Testis (tissue), 3 donors: ENCODE measurements around the gene GET4. TPM values are rescaled to one million over a fixed set of nuclear protein-coding genes. Genes with fewer than 3 reads are reported as not detected.

Experiments used
- DNase-seq: peaks from one replicate; pipeline ENCODE4 v3.0.0-alpha.2; 2019
- H3K27ac ChIP-seq, 2 donors: fragments of 200-600 bp; sonication (generic); one replicate each; pipeline ENCODE4 v1.5.1; 2019
- H3K27me3 ChIP-seq: fragments of 200-600 bp; sonication (generic); one replicate; pipeline ENCODE4 v1.5.1; 2019
- H3K36me3 ChIP-seq: fragments of 200-600 bp; sonication (generic); one replicate; pipeline ENCODE4 v1.5.1; 2017; ENCODE audit warnings: low read depth; ENCODE audit errors: missing control alignments
- H3K4me1 ChIP-seq: fragments of 200-600 bp; sonication (generic); one replicate; pipeline ENCODE4 v1.5.1; 2019
- H3K4me3 ChIP-seq, 2 donors: fragments of 200-600 bp; sonication (generic); one replicate each; pipeline ENCODE4 v1.5.1; 2017 to 2019
- H3K9me3 ChIP-seq: fragments of 200-600 bp; sonication (generic); one replicate; pipeline ENCODE4 v1.5.1; 2017
- POLR2A ChIP-seq: fragments of 450-650 bp; IDR thresholded peaks from one replicate; pipeline ENCODE4 v1.6.1; 2017; ENCODE audit warnings: antibody characterized with exemption, mild to moderate bottlenecking, moderate library complexity
- WGBS, 2 donors: methylation state at CpG; one replicate each; pipeline ENCODE4 v1.1.5; 2018; 5-methylcytosine and 5-hydroxymethylcytosine counted together
- intact Hi-C: fragments of 100-400 bp; cut with DNase I; formaldehyde crosslinking; loops from one replicate; pipeline ENCODE4 v1.15.1; 2023; ENCODE audit warnings: low total_unique reads
- polyA plus RNA-seq: library from polyadenylated mRNA; stranded (reverse); fragments of 350-450 nt; fragmentation: Illumina TruSeq; extraction: RNeasy Lipid Tissue Mini Kit (QIAGEN cat#74804); gene quantifications from one replicate; pipeline ENCODE4 v1.2.3, GENCODE V29; 2014; ENCODE audit warnings: low read depth, low replicate concordance; ENCODE audit not compliant: insufficient read depth
- total RNA-seq, 2 donors: library from RNA; depleted of rRNA; stranded (reverse); fragments of >200 nt; gene quantifications; one replicate each; pipeline ENCODE4 v1.2.3, GENCODE V29; 2016
- TF ChIP-seq, protein P1 (sequence below), 3 experiments: fragments of 450-650 bp in 2 of 3; fragments of 200-600 bp in 1 of 3; sonication (generic) in 1 of 3; IDR thresholded peaks; one replicate each; pipeline ENCODE4 v1.5.1; 2016 to 2019; ENCODE audit warnings: antibody characterized with exemption in 3 of 3, mild to moderate bottlenecking in 2 of 3, moderate library complexity in 1 of 3

Gene GET4
- total and polyA plus RNA-seq, 3 donors from 2014 or later = 89.0 to 141 (median 128) TPM

DNA sequence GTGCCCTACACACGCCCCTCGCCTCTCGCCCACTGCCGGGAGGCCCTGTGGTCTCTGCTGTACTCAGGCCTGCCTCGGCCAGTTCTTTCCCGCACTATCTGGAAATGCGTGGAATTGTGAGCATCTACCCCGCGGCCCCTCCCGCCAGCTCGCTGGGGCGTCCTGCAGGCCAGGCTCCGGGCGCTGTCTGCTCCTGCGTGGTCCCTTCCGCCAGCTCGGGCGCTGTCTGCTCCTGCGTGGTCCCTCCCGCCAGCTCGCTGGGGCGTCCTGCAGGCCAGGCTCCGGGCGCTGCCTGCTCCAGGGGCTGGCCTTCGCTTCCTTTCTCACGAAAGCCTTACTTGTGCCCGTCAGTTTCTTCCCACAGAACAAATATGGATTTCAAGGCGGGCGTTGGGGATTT is 14.9 kb downstream of the GET4 start:
- DNase-seq = no peak
- Histone ChIP-seq H3K9me3 (no peaks in the 10 kb centered on the region), H3K4me1 (no peaks in the 10 kb centered on the region), H3K36me3 (peaks cover 5% of the 10 kb centered on the region), H3K4me3 (no peak overlapping the region), H3K27me3 (no peaks in the 10 kb centered on the region), H3K27ac (no peak overlapping the region)
- TF ChIP-seq POLR2A = no peak
- TF ChIP-seq, protein P1, sequence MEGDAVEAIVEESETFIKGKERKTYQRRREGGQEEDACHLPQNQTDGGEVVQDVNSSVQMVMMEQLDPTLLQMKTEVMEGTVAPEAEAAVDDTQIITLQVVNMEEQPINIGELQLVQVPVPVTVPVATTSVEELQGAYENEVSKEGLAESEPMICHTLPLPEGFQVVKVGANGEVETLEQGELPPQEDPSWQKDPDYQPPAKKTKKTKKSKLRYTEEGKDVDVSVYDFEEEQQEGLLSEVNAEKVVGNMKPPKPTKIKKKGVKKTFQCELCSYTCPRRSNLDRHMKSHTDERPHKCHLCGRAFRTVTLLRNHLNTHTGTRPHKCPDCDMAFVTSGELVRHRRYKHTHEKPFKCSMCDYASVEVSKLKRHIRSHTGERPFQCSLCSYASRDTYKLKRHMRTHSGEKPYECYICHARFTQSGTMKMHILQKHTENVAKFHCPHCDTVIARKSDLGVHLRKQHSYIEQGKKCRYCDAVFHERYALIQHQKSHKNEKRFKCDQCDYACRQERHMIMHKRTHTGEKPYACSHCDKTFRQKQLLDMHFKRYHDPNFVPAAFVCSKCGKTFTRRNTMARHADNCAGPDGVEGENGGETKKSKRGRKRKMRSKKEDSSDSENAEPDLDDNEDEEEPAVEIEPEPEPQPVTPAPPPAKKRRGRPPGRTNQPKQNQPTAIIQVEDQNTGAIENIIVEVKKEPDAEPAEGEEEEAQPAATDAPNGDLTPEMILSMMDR (IDR thresholded peaks at IDR 0.05) = no peak
- intact Hi-C loops = no loop called here
- WGBS, 2 donors = 94 to 95% methylated on average over 12 to 29 of the region's 29 CpGs

DNA sequence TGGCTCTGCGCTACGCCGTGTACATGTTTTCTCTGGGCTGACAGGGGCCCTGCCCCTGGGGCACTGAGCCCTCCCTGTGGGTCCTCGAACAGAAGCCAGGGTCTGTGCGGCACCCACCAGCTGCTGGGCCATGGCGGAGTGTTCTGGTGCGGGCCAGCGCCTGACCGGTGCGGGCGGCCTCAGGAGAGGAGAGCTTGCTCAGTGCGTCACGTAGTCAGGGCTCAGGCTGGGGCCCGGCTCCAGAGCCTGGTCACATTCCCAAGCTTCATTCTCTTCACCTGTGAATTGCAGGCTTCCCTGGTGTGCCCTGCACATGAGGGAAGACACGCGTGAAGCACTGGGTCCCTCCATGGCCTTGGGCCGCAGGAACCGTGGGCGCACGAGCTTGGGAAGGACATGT is 15.5 kb downstream of the GET4 start:
- Histone ChIP-seq H3K9me3 (no peaks in the 10 kb centered on the region), H3K27me3 (no peaks in the 10 kb centered on the region), H3K4me3 (no peak overlapping the region), H3K4me1 (no peaks in the 10 kb centered on the region), H3K27ac (no peak overlapping the region), H3K36me3 (peaks cover 5% of the 10 kb centered on the region)
- intact Hi-C loops = no loop called here
- TF ChIP-seq, protein P1 (IDR thresholded peaks at IDR 0.05) = no peak
- no peak for TF ChIP-seq POLR2A
- WGBS, 2 donors = 97% methylated on average over 20 of the region's 20 CpGs; no CpG with 5 or more reads in 1 of the 2 donors
- no peak for DNase-seq

DNA sequence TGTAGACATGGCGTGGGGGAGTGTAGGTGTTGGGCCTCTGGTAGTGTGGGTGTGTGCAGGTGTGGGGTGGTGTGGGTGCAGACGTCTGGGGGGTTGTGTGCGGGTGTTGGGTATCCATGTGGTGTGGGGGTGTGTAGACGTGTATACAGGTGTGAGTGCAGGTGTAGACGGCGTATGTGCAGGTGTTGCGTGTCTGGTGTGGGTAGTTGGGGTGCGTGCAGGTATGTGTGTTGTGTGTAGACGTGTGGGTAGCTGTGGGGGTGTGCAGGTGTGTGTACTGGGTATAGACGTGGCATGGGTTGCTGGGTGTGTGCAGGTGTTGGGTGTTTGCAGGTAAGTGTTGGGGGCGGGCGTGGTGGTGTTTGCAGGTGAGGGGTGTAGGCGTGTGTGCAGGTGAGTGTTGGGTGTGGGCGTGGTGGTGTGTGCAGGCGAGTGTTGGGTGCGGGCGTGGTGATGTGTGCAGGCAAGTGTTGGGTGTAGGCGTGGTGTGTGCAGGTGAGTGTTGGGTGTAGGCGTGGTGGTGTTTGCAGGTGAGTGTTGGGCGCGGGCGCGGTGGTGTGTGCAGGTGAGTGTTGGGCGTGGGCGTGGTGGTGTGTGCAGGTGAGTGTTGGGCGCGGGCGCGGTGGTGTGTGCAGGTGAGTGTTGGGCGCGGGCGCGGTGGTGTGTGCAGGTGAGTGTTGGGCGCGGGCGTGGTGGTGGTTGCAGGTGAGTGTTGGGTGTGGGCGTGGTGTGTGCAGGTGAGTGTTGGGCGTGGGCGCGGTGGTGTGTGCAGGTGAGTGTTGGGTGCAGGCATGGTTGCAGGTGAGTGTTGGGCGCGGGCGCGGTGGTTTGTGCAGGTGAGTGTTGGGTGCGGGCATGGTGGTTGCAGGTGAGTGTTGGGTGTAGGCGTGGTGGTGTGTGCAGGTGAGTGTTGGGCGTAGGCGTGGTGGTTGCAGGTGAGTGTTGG is 16.6 kb downstream of the GET4 start:
- H3K36me3 ChIP-seq = peaks cover 5% of the 10 kb centered on the region
- intact Hi-C loops = no loop called here
- no peak for DNase-seq
- no peaks in the 10 kb centered on the region for H3K4me1 ChIP-seq
- H3K4me3 ChIP-seq = no peak overlapping the region
- H3K27ac ChIP-seq = no peak overlapping the region
- no peaks in the 10 kb centered on the region for H3K27me3 ChIP-seq
- no peaks in the 10 kb centered on the region for H3K9me3 ChIP-seq
- TF ChIP-seq POLR2A = no peak
- TF ChIP-seq, protein P1 (IDR thresholded peaks at IDR 0.05) = no peak
- 91 to 94% methylated on average over 48 of the region's 48 CpGs for WGBS, 2 donors

DNA sequence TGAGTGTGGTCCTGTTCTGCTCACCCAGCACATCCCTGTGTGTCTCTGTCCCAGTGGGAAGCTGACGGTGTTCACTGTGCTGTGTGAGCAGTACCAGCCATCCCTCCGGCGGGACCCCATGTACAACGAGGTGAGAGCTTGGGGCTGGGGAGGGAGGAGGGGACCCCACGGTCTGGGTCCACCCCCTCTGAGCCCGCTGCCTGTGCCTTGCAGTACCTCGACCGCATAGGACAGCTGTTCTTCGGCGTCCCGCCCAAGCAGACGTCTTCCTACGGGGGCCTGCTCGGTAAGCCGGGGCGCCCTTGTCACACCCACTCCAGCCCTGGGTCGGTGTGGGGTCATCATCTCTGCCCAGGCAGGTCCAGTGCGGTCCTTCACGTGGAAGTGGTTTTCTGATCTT is 17.3 kb downstream of the GET4 start:
- H3K4me3 ChIP-seq = no peak overlapping the region
- WGBS, 2 donors = 92 to 94% methylated on average over 18 to 19 of the region's 19 CpGs
- intact Hi-C loops = no loop called here
- no peak for DNase-seq
- H3K27ac ChIP-seq = no peak overlapping the region
- no peaks in the 10 kb centered on the region for H3K4me1 ChIP-seq
- H3K27me3 ChIP-seq = no peaks in the 10 kb centered on the region
- H3K36me3 ChIP-seq = peaks cover 5% of the 10 kb centered on the region
- TF ChIP-seq POLR2A = no peak
- no peaks in the 10 kb centered on the region for H3K9me3 ChIP-seq

DNA sequence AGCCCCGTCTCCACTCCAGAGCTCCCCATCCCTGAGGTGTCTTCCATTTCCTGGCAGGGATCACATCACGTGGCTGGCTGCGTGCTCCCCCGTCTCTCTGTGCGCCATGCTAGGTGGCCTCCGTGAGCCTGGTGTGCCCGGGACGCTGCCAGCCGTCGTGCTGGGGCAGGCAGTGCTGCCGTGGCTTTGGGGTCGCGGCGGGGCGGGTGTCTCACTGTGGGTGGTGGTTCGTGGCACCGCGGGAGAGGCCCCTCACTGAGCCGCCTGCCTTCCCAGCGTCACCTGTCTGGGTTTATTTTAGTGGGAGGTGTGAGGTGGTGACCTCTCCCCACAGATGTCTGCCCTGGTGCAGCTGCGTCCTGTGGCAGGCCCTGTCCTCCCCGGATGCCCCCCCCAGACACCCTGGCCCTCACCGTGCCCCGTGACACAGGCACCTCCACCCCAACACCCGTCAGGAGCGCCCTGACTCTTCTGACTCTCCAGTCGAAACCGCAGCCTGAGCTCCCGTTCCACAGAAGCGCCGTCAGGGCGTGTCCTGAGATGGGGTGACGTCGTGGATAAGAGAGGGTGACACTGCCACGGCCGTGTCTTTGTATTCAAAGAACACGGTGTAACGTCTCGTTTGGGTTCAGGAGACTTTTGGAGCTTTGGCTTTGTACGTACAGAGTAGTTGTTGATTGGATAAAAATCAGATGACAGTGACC is 18.0 kb downstream of the GET4 start:
- DNase-seq = no peak
- intact Hi-C loops = no loop called here
- Histone ChIP-seq H3K36me3 (peaks cover 5% of the 10 kb centered on the region), H3K4me1 (no peaks in the 10 kb centered on the region), H3K4me3 (no peak overlapping the region), H3K27me3 (no peaks in the 10 kb centered on the region), H3K9me3 (no peaks in the 10 kb centered on the region), H3K27ac (no peak overlapping the region)
- TF ChIP-seq, protein P1 (IDR thresholded peaks at IDR 0.05) = no peak
- no peak for TF ChIP-seq POLR2A
- 93 to 95% methylated on average over 32 to 36 of the region's 40 CpGs for WGBS, 2 donors
